Measurements from ENCODE around the gene DLL4. TPM values are rescaled to one million over a fixed set of nuclear protein-coding genes. Genes with fewer than 3 reads are reported as not detected.

The DLL4 gene
- total and polyA plus RNA-seq, 10 of the 15 experiments (the other 5 are each of a cell fraction or from before 2014, with no cell fraction given) = 0.04 to 0.16 (median 0.09) TPM; not detected in 6

DNA sequence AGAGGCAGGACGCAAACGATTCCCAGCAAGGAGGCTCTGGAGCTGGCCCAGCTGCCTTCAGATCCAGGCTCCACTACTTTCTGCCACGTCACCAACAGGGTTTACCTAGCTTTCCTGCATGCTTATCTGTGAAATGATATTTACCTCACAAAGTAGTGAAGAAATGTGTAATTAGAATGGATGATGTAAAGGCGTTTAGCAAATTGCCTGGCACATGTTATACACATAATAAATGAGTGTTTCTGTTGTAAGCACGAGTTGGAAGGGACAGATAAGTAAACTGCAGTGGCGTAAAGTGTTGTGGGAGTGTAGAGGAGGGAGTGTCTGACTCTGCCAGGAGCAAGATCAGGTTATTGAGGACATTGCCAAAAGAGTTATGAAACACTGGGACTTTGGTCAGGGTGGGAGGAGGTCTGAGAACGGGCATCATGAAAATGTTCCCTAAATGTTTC is 20.6 kb downstream of the DLL4 start (continued):
- TF ChIP-seq, protein P1, sequence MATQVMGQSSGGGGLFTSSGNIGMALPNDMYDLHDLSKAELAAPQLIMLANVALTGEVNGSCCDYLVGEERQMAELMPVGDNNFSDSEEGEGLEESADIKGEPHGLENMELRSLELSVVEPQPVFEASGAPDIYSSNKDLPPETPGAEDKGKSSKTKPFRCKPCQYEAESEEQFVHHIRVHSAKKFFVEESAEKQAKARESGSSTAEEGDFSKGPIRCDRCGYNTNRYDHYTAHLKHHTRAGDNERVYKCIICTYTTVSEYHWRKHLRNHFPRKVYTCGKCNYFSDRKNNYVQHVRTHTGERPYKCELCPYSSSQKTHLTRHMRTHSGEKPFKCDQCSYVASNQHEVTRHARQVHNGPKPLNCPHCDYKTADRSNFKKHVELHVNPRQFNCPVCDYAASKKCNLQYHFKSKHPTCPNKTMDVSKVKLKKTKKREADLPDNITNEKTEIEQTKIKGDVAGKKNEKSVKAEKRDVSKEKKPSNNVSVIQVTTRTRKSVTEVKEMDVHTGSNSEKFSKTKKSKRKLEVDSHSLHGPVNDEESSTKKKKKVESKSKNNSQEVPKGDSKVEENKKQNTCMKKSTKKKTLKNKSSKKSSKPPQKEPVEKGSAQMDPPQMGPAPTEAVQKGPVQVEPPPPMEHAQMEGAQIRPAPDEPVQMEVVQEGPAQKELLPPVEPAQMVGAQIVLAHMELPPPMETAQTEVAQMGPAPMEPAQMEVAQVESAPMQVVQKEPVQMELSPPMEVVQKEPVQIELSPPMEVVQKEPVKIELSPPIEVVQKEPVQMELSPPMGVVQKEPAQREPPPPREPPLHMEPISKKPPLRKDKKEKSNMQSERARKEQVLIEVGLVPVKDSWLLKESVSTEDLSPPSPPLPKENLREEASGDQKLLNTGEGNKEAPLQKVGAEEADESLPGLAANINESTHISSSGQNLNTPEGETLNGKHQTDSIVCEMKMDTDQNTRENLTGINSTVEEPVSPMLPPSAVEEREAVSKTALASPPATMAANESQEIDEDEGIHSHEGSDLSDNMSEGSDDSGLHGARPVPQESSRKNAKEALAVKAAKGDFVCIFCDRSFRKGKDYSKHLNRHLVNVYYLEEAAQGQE (IDR thresholded peaks at IDR 0.05; ENCODE audit: low read depth, low read length) = no peak
- TF ChIP-seq CHD1 (IDR thresholded peaks at IDR 0.05; ENCODE audit: low read depth, low read length) (no peak), IKZF1 (conservative IDR thresholded peaks at IDR 0.05) (no peak), RELA (IDR thresholded peaks at IDR 0.05; ENCODE audit: borderline replicate concordance, partially characterized antibody) (no peak), BMI1 (IDR thresholded peaks at IDR 0.05; ENCODE audit: borderline replicate concordance) (no peak), POLR2AphosphoS5 (IDR thresholded peaks at IDR 0.05; ENCODE audit: low read length) (no peak), SREBF2 (IDR thresholded peaks at IDR 0.05; ENCODE audit: low read length) (no peak)

DNA sequence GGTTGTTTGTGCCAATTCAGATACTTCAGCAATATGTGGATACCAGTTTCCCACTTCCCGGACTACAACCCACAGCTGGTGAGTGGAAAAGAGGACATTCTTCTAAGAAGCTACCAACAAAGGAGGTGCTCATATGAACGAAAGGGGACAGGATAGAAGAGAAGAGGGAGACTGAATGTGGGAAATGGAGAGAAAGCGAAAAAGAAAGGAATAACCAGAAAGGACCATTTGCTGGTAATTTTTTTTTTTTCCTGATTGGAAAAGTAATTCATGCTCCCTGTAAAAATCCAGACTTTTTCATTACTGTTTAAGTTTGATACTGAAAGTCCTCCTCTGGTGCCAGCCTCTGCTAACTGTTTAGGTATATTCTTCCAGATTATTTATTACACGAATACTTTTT is 22.6 kb downstream of the DLL4 start:
- no peaks in the 10 kb centered on the region for H3K36me3 ChIP-seq (ENCODE audit: control insufficient read depth in 2 of 2, insufficient read depth in 2 of 2, low read length in 1 of 2)
- ChIA-PET RAD21 (ENCODE audit: unreplicated experiment) (interaction anchor here (0.7 to 1.5 kb wide), 2 partner anchors 12 to 27 kb away, joined by 3 read pairs; no protein-coding TSS in a partner anchor), CTCF (interaction anchor here (0.5 to 4.3 kb wide), 5 partner anchors 10 to 650 kb away, joined by 3 to 37 read pairs (median 4); no protein-coding TSS in a partner anchor), POLR2A (interaction anchor here (3.0 kb wide), 1 partner anchor 11 kb away, joined by 20 read pairs; no protein-coding TSS in a partner anchor), SMC1A (ENCODE audit: uncharacterized antibody, unreplicated experiment) (interaction anchor here (0.6 to 1.2 kb wide), 2 partner anchors 9 to 47 kb away, joined by 3 to 5 read pairs; no protein-coding TSS in a partner anchor)
- H3K4me2 ChIP-seq (ENCODE audit: control insufficient read depth, insufficient read depth) = no peak overlapping the region
- 96% methylated on average over 4 of the region's 4 CpGs for WGBS (ENCODE audit: insufficient coverage, insufficient replicate concordance, low lambda C conversion rate, missing lambda C conversion rate)
- intact Hi-C loops (cut with micrococcal nuclease; ENCODE audit: unreplicated experiment) (no loop called here), in situ Hi-C loops (cut with MboI) (no loop called here)
- no peaks in the 10 kb centered on the region for H3K9me3 ChIP-seq (replicated peaks; ENCODE audit: control insufficient read depth, insufficient read depth, low read length)
- no peak overlapping the region for H3K9ac ChIP-seq (ENCODE audit: control insufficient read depth, insufficient read depth, low read length)
- H3K4me3 ChIP-seq = no peak overlapping the region
- H3K4me1 ChIP-seq (ENCODE audit: control insufficient read depth, insufficient read depth, low read length) = peaks cover 7% of the 10 kb centered on the region
- no peaks in the 10 kb centered on the region for H3K79me2 ChIP-seq (ENCODE audit: control insufficient read depth, insufficient read depth, low read length)
- ATAC-seq (no peak), DNase-seq (ENCODE audit: low read depth, low spot score) (no peak), FAIRE-seq (no peak)
- BruUV-seq (replicated peaks) = no TSS peak
- H2AFZ ChIP-seq (ENCODE audit: control insufficient read depth, low read depth, low read length) = no peak overlapping the region
- no peak overlapping the region for H3K27ac ChIP-seq (ENCODE audit: control insufficient read depth, insufficient read depth)
- H3K27me3 ChIP-seq (replicated peaks in 1 of 2; ENCODE audit: control insufficient read depth in 2 of 2, insufficient read depth in 2 of 2, low read length in 1 of 2) = no peaks in the 10 kb centered on the region
- no peaks in the 10 kb centered on the region for H4K20me1 ChIP-seq (ENCODE audit: control insufficient read depth, insufficient read depth)
- no peak for TF ChIP-seq HDAC2 (IDR thresholded peaks at IDR 0.05)
- no peak for TF ChIP-seq RELA (IDR thresholded peaks at IDR 0.05; ENCODE audit: borderline replicate concordance, partially characterized antibody)
- TF ChIP-seq MYB (IDR thresholded peaks at IDR 0.05; ENCODE audit: borderline replicate concordance, low read depth, low read length) = no peak
- no peak for TF ChIP-seq ATF7 (IDR thresholded peaks at IDR 0.05; ENCODE audit: low read depth)
- TF ChIP-seq PAX5 (IDR thresholded peaks at IDR 0.05; ENCODE audit: borderline replicate concordance, low read depth, low read length) = no peak
- no peak for TF ChIP-seq NR2F1 (conservative IDR thresholded peaks at IDR 0.05)
- TF ChIP-seq NR2C2 (IDR thresholded peaks at IDR 0.05; ENCODE audit: borderline replicate concordance, control insufficient read depth, insufficient read length, low read depth) = no peak
- TF ChIP-seq BACH1 (IDR thresholded peaks at IDR 0.05; ENCODE audit: borderline replicate concordance) = no peak
- no peak for TF ChIP-seq FOXM1 (IDR thresholded peaks at IDR 0.05; ENCODE audit: low read depth, low read length)
- TF ChIP-seq POU2F2 (IDR thresholded peaks at IDR 0.05; ENCODE audit: borderline replicate concordance, low read depth, low read length) = no peak
- no peak for TF ChIP-seq TCF3 (IDR thresholded peaks at IDR 0.05; ENCODE audit: borderline replicate concordance, insufficient read depth, low read depth, low read length)
- no peak for TF ChIP-seq ETV6 (conservative IDR thresholded peaks at IDR 0.05 in 1 of 2, IDR thresholded peaks at IDR 0.05 in 1 of 2; ENCODE audit: borderline replicate concordance in 1 of 2, low read depth in 1 of 2)

Data from GM12878 (cell line).